Gastroesophageal sphincter (tissue), 4 donors: ENCODE data around the gene MRPS7. TPM values are rescaled to one million over a fixed set of nuclear protein-coding genes. Genes with fewer than 3 reads are reported as not detected.
"Not testable (repeated sequence)": the region's sequence is repeated elsewhere in the genome, so short reads cannot be mapped to it uniquely, and the experiment has no call there.

Experiments used
- ATAC-seq: fragments of 150-250 bp; one replicate; pipeline ENCODE4 v1.9.1; 2016; ENCODE audit warnings: mild to moderate bottlenecking, moderate library complexity
- H3K27ac ChIP-seq, 4 donors: fragments of 200-600 bp; sonication (generic) in 3 of 4; 1 replicate in 3 of 4; 2 replicates in 1 of 4; pipeline ENCODE4 v1.5.1; 2016 to 2019
- H3K27me3 ChIP-seq: fragments of 200-600 bp; sonication (generic); one replicate; pipeline ENCODE4 v1.5.1; 2019
- H3K36me3 ChIP-seq, 2 donors: fragments of 200-600 bp; sonication (generic); one replicate each; pipeline ENCODE4 v1.5.1; 2019; ENCODE audit warnings: control low read depth in 1 of 2
- H3K4me1 ChIP-seq, 3 donors: fragments of 200-600 bp; sonication (generic); 1 replicate in 2 of 3; 2 replicates in 1 of 3; pipeline ENCODE4 v1.5.1; 2016 to 2019; ENCODE audit warnings: control low read depth in 2 of 3
- H3K4me3 ChIP-seq, 2 donors: fragments of 200-600 bp; sonication (generic); one replicate each; pipeline ENCODE4 v1.5.1; 2019; ENCODE audit warnings: mild to moderate bottlenecking in 1 of 2, moderate library complexity in 1 of 2
- H3K9me3 ChIP-seq, 3 donors: fragments of 200-600 bp; sonication (generic); one replicate each; pipeline ENCODE4 v1.5.1; 2017 to 2019; ENCODE audit warnings: control low read depth in 2 of 3
- CTCF ChIP-seq, 4 experiments: fragments of 200-600 bp in 2 of 4; fragments of 450-650 bp in 2 of 4; sonication (generic) in 1 of 4; IDR thresholded peaks; one replicate each; pipeline ENCODE4 v1.5.1; 2017 to 2019; ENCODE audit warnings: antibody characterized with exemption in 4 of 4, mild to moderate bottlenecking in 2 of 4, moderate library complexity in 2 of 4
- EP300 ChIP-seq: sonication (generic); formaldehyde crosslinking; IDR thresholded peaks from one replicate; pipeline ENCODE4 v1.6.1; 2017; ENCODE audit warnings: antibody characterized with exemption, mild to moderate bottlenecking
- POLR2A ChIP-seq, 2 donors: fragments of 450-650 bp; IDR thresholded peaks; one replicate each; pipeline ENCODE4 v1.6.1; 2017; ENCODE audit warnings: antibody characterized with exemption in 2 of 2, mild to moderate bottlenecking in 2 of 2, moderate library complexity in 1 of 2
- POLR2AphosphoS5 ChIP-seq: sonication (generic); formaldehyde crosslinking; IDR thresholded peaks from one replicate; pipeline ENCODE4 v1.6.1; 2017; ENCODE audit warnings: antibody characterized with exemption
- WGBS, 2 donors: methylation state at CpG; one replicate each; pipeline ENCODE4 v1.1.5; 2018; ENCODE audit warnings: low coverage in 1 of 2; 5-methylcytosine and 5-hydroxymethylcytosine counted together
- total RNA-seq, 4 donors: library from RNA; depleted of rRNA; stranded (reverse); fragments of >200 nt; gene quantifications; one replicate each; pipeline ENCODE4 v1.1.0, GENCODE V29; 2016

The MRPS7 gene
- total RNA-seq, 4 donors from 2014 or later: 35.0 to 46.4 (median 38.3) TPM

GRCh38 chr17:75250009-75250471 lies 11.6 kb upstream of the MRPS7 start:
- peak overlapping the region in 1 of 2 donors; percentile 20 for H3K4me3 ChIP-seq
- H3K27me3 ChIP-seq: no peaks in the 10 kb centered on the region
- peaks cover 0 to 17% of the 10 kb centered on the region in 2 donors for H3K36me3 ChIP-seq
- peak overlapping the region in 3 of 4 donors; percentile 43 to 65 (median 57) for H3K27ac ChIP-seq
- TF ChIP-seq POLR2A (IDR thresholded peaks at IDR 0.05) (no peak), EP300 (no peak), POLR2AphosphoS5 (no peak), CTCF (IDR thresholded peaks at IDR 0.05) (no peak)
- 48 to 52% methylated on average over 7 to 9 of the region's 11 CpGs for WGBS, 2 donors
- no peaks in the 10 kb centered on the region for H3K9me3 ChIP-seq
- H3K4me1 ChIP-seq: peaks cover 0 to 19% (median 3%) of the 10 kb centered on the region in 3 donors
- peak; percentile 74 for ATAC-seq

- no peaks in the 10 kb centered on the region for H3K9me3 ChIP-seq
- H3K27me3 ChIP-seq: no peaks in the 10 kb centered on the region
- peaks cover 0 to 19% (median 3%) of the 10 kb centered on the region in 3 donors for H3K4me1 ChIP-seq
- 82 to 88% methylated on average over 2 to 8 of the region's 8 CpGs for WGBS, 2 donors
- ATAC-seq: no peak
- H3K4me3 ChIP-seq: no peak overlapping the region
- TF ChIP-seq EP300 (no peak), CTCF (IDR thresholded peaks at IDR 0.05) (no peak), POLR2AphosphoS5 (no peak), POLR2A (IDR thresholded peaks at IDR 0.05) (no peak)
- no peaks in the 10 kb centered on the region for H3K36me3 ChIP-seq
- H3K27ac ChIP-seq: no peak overlapping the region
Measured at GRCh38 chr17:75252039-75252816, 9.5 kb upstream of the MRPS7 start.

GRCh38 chr17:75255954-75256698 lies 5.6 kb upstream of the MRPS7 start:
- H3K9me3 ChIP-seq, H3K4me3 ChIP-seq, ATAC-seq, H3K36me3 ChIP-seq, H3K27ac ChIP-seq, H3K27me3 ChIP-seq: not testable (repeated sequence)
- WGBS, 2 donors: 80% methylated on average over 4 to 10 of the region's 11 CpGs
- H3K4me1 ChIP-seq: peaks cover 8 to 34% (median 15%) of the 10 kb centered on the region in 3 donors

- not testable (repeated sequence) for H3K27ac ChIP-seq, H3K36me3 ChIP-seq, ATAC-seq, H3K9me3 ChIP-seq, H3K4me3 ChIP-seq, H3K27me3 ChIP-seq
- peaks cover 8 to 36% (median 16%) of the 10 kb centered on the region in 3 donors for H3K4me1 ChIP-seq
- 21 to 67% methylated on average over 1 to 2 of the region's 2 CpGs for WGBS, 2 donors
Measured at GRCh38 chr17:75257228-75257627, 4.5 kb upstream of the MRPS7 start.

GRCh38 chr17:75260641-75261335 lies 891 bp upstream of the MRPS7 start:
- 0 to 11% methylated on average over 4 to 10 of the region's 31 CpGs for WGBS, 2 donors
- Histone ChIP-seq H3K27me3 (no peaks in the 10 kb centered on the region), H3K27ac (peak overlapping the region; percentile 77 to 95 (median 90)), H3K36me3 (peaks cover 0 to 30% of the 10 kb centered on the region in 2 donors), H3K4me3 (peak overlapping the region; percentile 70 to 99), H3K9me3 (no peaks in the 10 kb centered on the region), H3K4me1 (peaks cover 8 to 49% (median 24%) of the 10 kb centered on the region in 3 donors)
- no peak for ATAC-seq
- TF ChIP-seq POLR2A (IDR thresholded peaks at IDR 0.05) (no peak), EP300 (no peak), CTCF (IDR thresholded peaks at IDR 0.05) (peak in 3 of 4 experiments; percentile 5 to 16 (median 14)), POLR2AphosphoS5 (no peak)
